Sigmoid colon (tissue), 7 donors: ENCODE data around the gene C1GALT1. TPM values are rescaled to one million over a fixed set of nuclear protein-coding genes. Genes with fewer than 3 reads are reported as not detected.
A peak's percentile ranks its signal among the peaks of the same experiment; 100 is the strongest.
"Not testable (repeated sequence)": the region's sequence is repeated elsewhere in the genome, so short reads cannot be mapped to it uniquely, and the experiment has no call there.

Experiments used
- DNase-seq: peaks from one replicate; pipeline ENCODE4 v3.0.0-alpha.2; 2019
- H3K27ac ChIP-seq, 4 donors: fragments of 200-600 bp; sonication (generic); one replicate each; pipeline ENCODE4 v1.5.1; 2016 to 2019; ENCODE audit warnings: mild to moderate bottlenecking in 1 of 4
- H3K27me3 ChIP-seq, 3 donors: fragments of 200-600 bp; sonication (generic); one replicate each; pipeline ENCODE4 v1.5.1; 2019; ENCODE audit warnings: mild to moderate bottlenecking in 1 of 3
- H3K36me3 ChIP-seq, 4 donors: fragments of 200-600 bp; sonication (generic); one replicate each; pipeline ENCODE4 v1.5.1; 2016 to 2019
- H3K4me1 ChIP-seq, 4 donors: fragments of 200-600 bp; sonication (generic); one replicate each; pipeline ENCODE4 v1.5.1; 2017 to 2019
- H3K4me3 ChIP-seq, 4 donors: fragments of 200-600 bp; sonication (generic); one replicate each; pipeline ENCODE4 v1.5.1; 2017 to 2019; ENCODE audit warnings: mild to moderate bottlenecking in 2 of 4, moderate library complexity in 1 of 4
- H3K9me3 ChIP-seq, 4 donors: fragments of 200-600 bp in 3 of 4; sonication (generic) in 3 of 4; one replicate each; pipeline versions ENCODE4 v1.5.1 to v1.6.1; 2013 to 2019
- CTCF ChIP-seq, 4 experiments: fragments of 450-650 bp in 3 of 4; fragments of 200-600 bp in 1 of 4; IDR thresholded peaks; one replicate each; pipeline ENCODE4 v1.5.1; 2016 to 2019; ENCODE audit warnings: antibody characterized with exemption in 4 of 4, mild to moderate bottlenecking in 3 of 4, moderate library complexity in 2 of 4
- EP300 ChIP-seq, 4 donors: sonication (generic); formaldehyde crosslinking; IDR thresholded peaks; one replicate each; pipeline ENCODE4 v1.6.1; 2017; ENCODE audit warnings: antibody characterized with exemption in 4 of 4
- POLR2A ChIP-seq, 2 donors: fragments of 450-650 bp; IDR thresholded peaks; one replicate each; pipeline ENCODE4 v1.6.1; 2016; ENCODE audit warnings: antibody characterized with exemption in 2 of 2, mild to moderate bottlenecking in 2 of 2, moderate library complexity in 2 of 2
- POLR2AphosphoS5 ChIP-seq, 4 donors: sonication (generic); formaldehyde crosslinking; IDR thresholded peaks; one replicate each; pipeline ENCODE4 v1.6.1; 2017; ENCODE audit warnings: antibody characterized with exemption in 4 of 4
- WGBS, 2 donors: extraction: QIAGEN DNeasy Blood & Tissue Kit; methylation state at CpG; one replicate each; pipeline ENCODE4 v1.1.7; 2013; 5-methylcytosine and 5-hydroxymethylcytosine counted together
- intact Hi-C: fragments of 100-400 bp; cut with DNase I; formaldehyde crosslinking; loops from one replicate; pipeline ENCODE4 v1.15.1; 2023
- polyA plus RNA-seq, 3 donors: library from polyadenylated mRNA; stranded (reverse); fragments of 200-250 nt; gene quantifications; one replicate each; pipeline ENCODE4 v1.2.3, GENCODE V29; 2013
- total RNA-seq, 4 donors: library from RNA; depleted of rRNA; stranded (reverse); fragments of >200 nt; gene quantifications; one replicate each; pipeline ENCODE4 v1.1.0, GENCODE V29; 2016
- donor health status: healthy with polysubstance abuse.
- donor health status: Bipolar disorder and iron deficiency.
- donor health status: healthy.

C1GALT1 gene
- total RNA-seq (10 to 100 TPM in 3 of 4 donors, 1 to 10 TPM in 1; 10.0 to 19.8 (median 12.6) TPM), polyA plus RNA-seq (10 to 100 TPM in 1 of 3 donors, 1 to 10 TPM in 2; 4.8 to 11.6 (median 5.8) TPM)

GRCh38 chr7:7182156-7183060, at the start of gene C1GALT1:
TSS of gene C1GALT1 (plus strand) at chr7:7182544. CDS start at chr7:7234320, 51,776 bp downstream.
- no peaks in the 10 kb centered on the region for H3K9me3 ChIP-seq
- intact Hi-C loops = loop anchor here (5.0 to 10.0 kb wide), 6 partner anchors 40 to 1030 kb away; partner anchors contain the start of genes GLCCI1, MIOS, UMAD1 and ZNF12
- peak within 1 kb of the TSS; percentile 73 to 98 (median 84) for H3K4me3 ChIP-seq
- DNase-seq = peak; percentile 99
- H3K27ac ChIP-seq = peak within 1 kb of the TSS; percentile 92 to 97 (median 95)
- H3K36me3 ChIP-seq = no peaks in the 10 kb centered on the region
- peak; percentile 89 to 99 (median 92) for TF ChIP-seq POLR2AphosphoS5 (IDR thresholded peaks at IDR 0.05)
- peak; percentile 21 to 60 (median 52) for TF ChIP-seq CTCF (IDR thresholded peaks at IDR 0.05)
- peak; percentile 50 to 87 for TF ChIP-seq POLR2A (IDR thresholded peaks at IDR 0.05)
- TF ChIP-seq EP300 (IDR thresholded peaks at IDR 0.05) = no peak
- H3K27me3 ChIP-seq = no peaks in the 10 kb centered on the region
- WGBS, 2 donors = 0% methylated on average over 82 of the region's 82 CpGs
- peaks cover 0 to 24% (median 16%) of the 10 kb centered on the region in 4 donors for H3K4me1 ChIP-seq

GRCh38 chr7:7134046-7134445, 48.3 kb upstream of the C1GALT1 start:
- no peaks in the 10 kb centered on the region for H3K4me1 ChIP-seq
- H3K9me3 ChIP-seq = no peaks in the 10 kb centered on the region
- DNase-seq = no peak
- no peaks in the 10 kb centered on the region for H3K27me3 ChIP-seq
- TF ChIP-seq POLR2A (IDR thresholded peaks at IDR 0.05) (no peak), CTCF (IDR thresholded peaks at IDR 0.05) (no peak), POLR2AphosphoS5 (IDR thresholded peaks at IDR 0.05) (no peak), EP300 (IDR thresholded peaks at IDR 0.05) (no peak)
- no peak overlapping the region for H3K4me3 ChIP-seq
- intact Hi-C loops = no loop called here
- H3K36me3 ChIP-seq = no peaks in the 10 kb centered on the region
- 16 to 69% methylated on average over 2 of the region's 2 CpGs for WGBS, 2 donors
- H3K27ac ChIP-seq = no peak overlapping the region

GRCh38 chr7:7135074-7135473, 47.3 kb upstream of the C1GALT1 start:
- no peak overlapping the region for H3K27ac ChIP-seq
- no peak for DNase-seq
- no peaks in the 10 kb centered on the region for H3K36me3 ChIP-seq
- H3K4me3 ChIP-seq = no peak overlapping the region
- 48 to 93% methylated on average over 1 of the region's 1 CpG for WGBS, 2 donors
- TF ChIP-seq POLR2A (IDR thresholded peaks at IDR 0.05) (no peak), CTCF (IDR thresholded peaks at IDR 0.05) (no peak), POLR2AphosphoS5 (IDR thresholded peaks at IDR 0.05) (no peak), EP300 (IDR thresholded peaks at IDR 0.05) (no peak)
- H3K9me3 ChIP-seq = no peaks in the 10 kb centered on the region
- intact Hi-C loops = no loop called here
- H3K27me3 ChIP-seq = no peaks in the 10 kb centered on the region
- no peaks in the 10 kb centered on the region for H3K4me1 ChIP-seq

GRCh38 chr7:7135924-7136323, 46.4 kb upstream of the C1GALT1 start:
- H3K27me3 ChIP-seq, DNase-seq, H3K4me1 ChIP-seq, H3K4me3 ChIP-seq, H3K36me3 ChIP-seq, intact Hi-C loops, H3K9me3 ChIP-seq: not testable (repeated sequence)
- H3K27ac ChIP-seq = peak overlapping the region in 2 of 4 donors; percentile 17 to 48
- WGBS, 2 donors = 67 to 73% methylated on average over 1 of the region's 1 CpG
